ENCODE measurements around the gene PTPRG. TPM values are rescaled to one million over a fixed set of nuclear protein-coding genes. Genes with fewer than 3 reads are reported as not detected.

The PTPRG gene
- total RNA-seq, 1 experiment from 2014 or later, result 0.73 TPM

- TF ChIP-seq, protein P1, sequence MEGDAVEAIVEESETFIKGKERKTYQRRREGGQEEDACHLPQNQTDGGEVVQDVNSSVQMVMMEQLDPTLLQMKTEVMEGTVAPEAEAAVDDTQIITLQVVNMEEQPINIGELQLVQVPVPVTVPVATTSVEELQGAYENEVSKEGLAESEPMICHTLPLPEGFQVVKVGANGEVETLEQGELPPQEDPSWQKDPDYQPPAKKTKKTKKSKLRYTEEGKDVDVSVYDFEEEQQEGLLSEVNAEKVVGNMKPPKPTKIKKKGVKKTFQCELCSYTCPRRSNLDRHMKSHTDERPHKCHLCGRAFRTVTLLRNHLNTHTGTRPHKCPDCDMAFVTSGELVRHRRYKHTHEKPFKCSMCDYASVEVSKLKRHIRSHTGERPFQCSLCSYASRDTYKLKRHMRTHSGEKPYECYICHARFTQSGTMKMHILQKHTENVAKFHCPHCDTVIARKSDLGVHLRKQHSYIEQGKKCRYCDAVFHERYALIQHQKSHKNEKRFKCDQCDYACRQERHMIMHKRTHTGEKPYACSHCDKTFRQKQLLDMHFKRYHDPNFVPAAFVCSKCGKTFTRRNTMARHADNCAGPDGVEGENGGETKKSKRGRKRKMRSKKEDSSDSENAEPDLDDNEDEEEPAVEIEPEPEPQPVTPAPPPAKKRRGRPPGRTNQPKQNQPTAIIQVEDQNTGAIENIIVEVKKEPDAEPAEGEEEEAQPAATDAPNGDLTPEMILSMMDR (conservative IDR thresholded peaks at IDR 0.05; ENCODE audit: low read depth, low read length), result no peak
- TF ChIP-seq EZH2phosphoT487 (IDR thresholded peaks at IDR 0.05; ENCODE audit: borderline replicate concordance, low read length), result no peak
- H3K27ac ChIP-seq (ENCODE audit: low read length), result no peak overlapping the region
These were observed 67.3 kb downstream of the PTPRG start for GRCh38 chr3:61628636-61629035.

DNA sequence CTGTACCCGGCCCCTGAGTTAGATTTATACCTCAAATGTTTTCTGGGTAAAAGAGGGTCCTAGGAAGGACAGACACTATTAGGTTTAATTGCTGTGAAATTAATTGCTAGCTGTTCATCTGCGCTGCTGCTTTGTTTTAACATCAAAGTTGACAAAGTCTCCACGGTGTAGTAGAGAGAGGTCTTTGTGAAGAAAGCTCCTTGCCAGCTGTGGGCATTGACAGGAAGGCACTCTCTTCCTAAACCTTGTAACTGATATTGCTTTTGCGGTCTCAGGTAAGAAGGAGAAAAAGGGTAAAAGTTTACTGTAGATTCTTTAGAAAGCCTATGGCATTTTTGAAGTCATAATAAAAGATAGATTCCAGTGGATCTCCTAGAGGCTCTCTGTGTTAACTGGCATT lies 68.1 kb downstream of the PTPRG start:
- intact Hi-C loops (cut with micrococcal nuclease), result no loop called here
- H3K9ac ChIP-seq (ENCODE audit: low read length), result no peak overlapping the region
- peaks cover 4% of the 10 kb centered on the region; the same call in 1 of the 2 replicates for H3K9me3 ChIP-seq (ENCODE audit: low read length)
- H4K20me1 ChIP-seq (ENCODE audit: low read length), result no peaks in the 10 kb centered on the region
- H3K9me2 ChIP-seq (replicated peaks; ENCODE audit: low read length), result no peaks in the 10 kb centered on the region
- POLR2A ChIA-PET (ENCODE audit: unreplicated experiment), result no interaction called here
- DNase-seq, result no peak
- TF ChIP-seq EZH2phosphoT487 (IDR thresholded peaks at IDR 0.05; ENCODE audit: borderline replicate concordance, low read length) (no peak), EZH2 (IDR thresholded peaks at IDR 0.05; ENCODE audit: low read length, unreplicated experiment) (no peak)
- TF ChIP-seq, protein P1 (conservative IDR thresholded peaks at IDR 0.05; ENCODE audit: low read depth, low read length), result no peak
- no peaks in the 10 kb centered on the region for H3K36me3 ChIP-seq (ENCODE audit: low read depth, low read length)
- no peaks in the 10 kb centered on the region; the same call in 1 of the 2 replicates for H3K27me3 ChIP-seq (ENCODE audit: low read length)
- no peak overlapping the region for H3K27ac ChIP-seq (ENCODE audit: low read length)
- CTCF ChIA-PET, result no interaction called here
- no TSS peak for BruUV-seq (replicated peaks)
- H3F3A ChIP-seq (ENCODE audit: low read length, unreplicated experiment), result no peaks in the 10 kb centered on the region
- no peak overlapping the region for H3K4me2 ChIP-seq (ENCODE audit: low read length)
- no peaks in the 10 kb centered on the region for H3K79me2 ChIP-seq (ENCODE audit: low read length)
- no peak overlapping the region for H3K4me3 ChIP-seq (ENCODE audit: low read length)
- no peaks in the 10 kb centered on the region for H3K4me1 ChIP-seq (ENCODE audit: insufficient read depth, low read length)
- ATAC-seq, result no peak
- H2AFZ ChIP-seq (ENCODE audit: low read length), result no peak overlapping the region

More at GRCh38 chr3:61628636-61629035, 67.3 kb downstream of the PTPRG start:
- intact Hi-C loops (cut with micrococcal nuclease), result no loop called here
- Histone ChIP-seq H3K9me2 (replicated peaks; ENCODE audit: low read length) (no peaks in the 10 kb centered on the region), H3K79me2 (ENCODE audit: low read length) (no peaks in the 10 kb centered on the region), H3K36me3 (ENCODE audit: low read depth, low read length) (no peaks in the 10 kb centered on the region), H3K4me3 (ENCODE audit: low read length) (no peak overlapping the region), H3K4me2 (ENCODE audit: low read length) (no peak overlapping the region), H3K27me3 (ENCODE audit: low read length) (no peaks in the 10 kb centered on the region; the same call in 1 of the 2 replicates), H4K20me1 (ENCODE audit: low read length) (no peaks in the 10 kb centered on the region), H2AFZ (ENCODE audit: low read length) (no peak overlapping the region), H3K9ac (ENCODE audit: low read length) (no peak overlapping the region), H3K4me1 (ENCODE audit: insufficient read depth, low read length) (no peaks in the 10 kb centered on the region), H3F3A (ENCODE audit: low read length, unreplicated experiment) (no peaks in the 10 kb centered on the region), H3K9me3 (ENCODE audit: low read length) (peaks cover 4% of the 10 kb centered on the region; the same call in 1 of the 2 replicates)
- no TSS peak for BruUV-seq (replicated peaks)
- ChIA-PET POLR2A (ENCODE audit: unreplicated experiment) (no interaction called here), CTCF (no interaction called here)
- ATAC-seq (no peak), DNase-seq (no peak)

DNA sequence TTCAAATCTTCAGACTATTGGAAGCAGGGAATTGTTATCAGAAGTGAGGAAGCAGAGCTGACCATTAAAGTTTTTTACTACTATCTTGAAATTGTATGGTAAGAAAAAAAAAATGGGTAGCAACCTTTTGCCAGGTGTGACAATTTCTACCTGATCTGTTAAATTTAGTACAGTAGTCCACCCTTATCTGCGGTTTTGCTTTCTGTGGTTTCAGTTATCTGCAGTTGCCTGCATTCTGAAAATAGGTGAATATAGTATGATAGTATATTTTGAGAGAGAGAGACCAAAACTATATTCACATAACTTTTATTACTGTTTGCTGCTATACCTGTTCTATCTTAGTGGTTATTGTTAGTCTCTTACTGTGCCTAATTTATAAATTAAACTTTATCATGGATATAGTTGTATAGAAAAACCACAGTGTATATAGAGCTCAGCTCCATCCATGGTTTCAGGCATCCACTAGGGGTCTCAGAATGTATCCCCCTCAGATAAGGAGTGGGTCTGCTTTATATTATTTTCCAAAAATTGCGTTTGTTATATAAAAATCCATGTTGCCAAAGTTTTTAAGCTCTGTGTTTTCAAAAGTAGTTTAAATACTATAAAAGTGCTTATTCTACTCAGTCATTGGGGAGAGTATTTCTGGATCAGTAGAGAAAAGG lies 69.9 kb downstream of the PTPRG start:
- no peaks in the 10 kb centered on the region for H3K9me2 ChIP-seq (replicated peaks; ENCODE audit: low read length)
- ChIA-PET POLR2A (ENCODE audit: unreplicated experiment) (no interaction called here), CTCF (no interaction called here)
- H3F3A ChIP-seq (ENCODE audit: low read length, unreplicated experiment), result no peaks in the 10 kb centered on the region
- peaks cover 4% of the 10 kb centered on the region; the same call in 1 of the 2 replicates for H3K9me3 ChIP-seq (ENCODE audit: low read length)
- no peaks in the 10 kb centered on the region for H3K27me3 ChIP-seq (ENCODE audit: low read length)
- H3K36me3 ChIP-seq (ENCODE audit: low read depth, low read length), result no peaks in the 10 kb centered on the region
- intact Hi-C loops (cut with micrococcal nuclease), result no loop called here
- ATAC-seq, result no peak
- H4K20me1 ChIP-seq (ENCODE audit: low read length), result no peaks in the 10 kb centered on the region
- H3K79me2 ChIP-seq (ENCODE audit: low read length), result no peaks in the 10 kb centered on the region
- H2AFZ ChIP-seq (ENCODE audit: low read length), result no peak overlapping the region
- no peak overlapping the region for H3K9ac ChIP-seq (ENCODE audit: low read length)
- no peak overlapping the region for H3K4me3 ChIP-seq (ENCODE audit: low read length)
- no peak overlapping the region for H3K4me2 ChIP-seq (ENCODE audit: low read length)
- TF ChIP-seq EZH2phosphoT487 (IDR thresholded peaks at IDR 0.05; ENCODE audit: borderline replicate concordance, low read length), result no peak
- no peak for TF ChIP-seq EZH2 (IDR thresholded peaks at IDR 0.05; ENCODE audit: low read length, unreplicated experiment)
- TF ChIP-seq, protein P1 (conservative IDR thresholded peaks at IDR 0.05; ENCODE audit: low read depth, low read length), result no peak
- H3K4me1 ChIP-seq (ENCODE audit: insufficient read depth, low read length), result no peaks in the 10 kb centered on the region
- no TSS peak for BruUV-seq (replicated peaks)
- no peak overlapping the region for H3K27ac ChIP-seq (ENCODE audit: low read length)
- DNase-seq, result no peak

All from PC-3 (cell line).